ENCODE data around the gene PLEKHM3.

The PLEKHM3 gene

DNA sequence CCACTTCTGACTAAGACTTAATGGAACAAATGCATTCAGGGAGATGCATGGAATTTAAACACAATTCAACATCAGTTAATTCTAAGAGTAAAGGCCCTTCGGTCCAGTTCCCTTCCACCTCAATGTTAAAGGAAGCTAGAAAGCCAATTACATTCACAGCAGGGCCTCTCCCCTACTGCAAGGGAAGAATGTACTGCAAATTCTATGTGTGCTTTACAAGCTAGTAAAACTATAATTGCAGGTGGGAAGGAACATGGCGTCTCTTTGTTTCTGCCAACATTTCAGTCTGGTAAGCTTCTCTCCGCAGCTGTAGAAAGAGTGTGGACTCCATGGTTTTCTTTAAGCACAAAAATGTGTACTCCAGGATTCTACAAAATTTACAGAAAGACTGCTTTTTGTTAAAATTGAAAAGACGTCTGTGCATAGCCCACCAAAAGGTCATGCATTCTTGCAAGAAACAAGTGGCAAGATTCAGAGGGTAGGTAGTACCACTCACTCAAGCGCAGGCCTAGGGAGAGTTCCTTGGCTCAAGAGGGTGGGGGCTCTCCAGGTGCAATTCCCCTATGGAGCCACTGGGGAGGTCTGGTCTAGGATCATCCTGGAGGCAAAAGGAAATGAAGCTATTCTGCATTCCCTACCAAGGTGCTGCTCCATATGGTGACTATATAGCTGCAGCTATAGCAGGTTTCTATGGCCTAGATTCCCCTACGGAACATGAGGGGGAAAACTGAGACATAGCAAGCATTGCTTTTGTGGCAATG, 128.6 kb downstream of the PLEKHM3 start:
- H3K36me3 ChIP-seq (replicated peaks), result no peaks in the 10 kb centered on the region
- TF ChIP-seq, protein P1, sequence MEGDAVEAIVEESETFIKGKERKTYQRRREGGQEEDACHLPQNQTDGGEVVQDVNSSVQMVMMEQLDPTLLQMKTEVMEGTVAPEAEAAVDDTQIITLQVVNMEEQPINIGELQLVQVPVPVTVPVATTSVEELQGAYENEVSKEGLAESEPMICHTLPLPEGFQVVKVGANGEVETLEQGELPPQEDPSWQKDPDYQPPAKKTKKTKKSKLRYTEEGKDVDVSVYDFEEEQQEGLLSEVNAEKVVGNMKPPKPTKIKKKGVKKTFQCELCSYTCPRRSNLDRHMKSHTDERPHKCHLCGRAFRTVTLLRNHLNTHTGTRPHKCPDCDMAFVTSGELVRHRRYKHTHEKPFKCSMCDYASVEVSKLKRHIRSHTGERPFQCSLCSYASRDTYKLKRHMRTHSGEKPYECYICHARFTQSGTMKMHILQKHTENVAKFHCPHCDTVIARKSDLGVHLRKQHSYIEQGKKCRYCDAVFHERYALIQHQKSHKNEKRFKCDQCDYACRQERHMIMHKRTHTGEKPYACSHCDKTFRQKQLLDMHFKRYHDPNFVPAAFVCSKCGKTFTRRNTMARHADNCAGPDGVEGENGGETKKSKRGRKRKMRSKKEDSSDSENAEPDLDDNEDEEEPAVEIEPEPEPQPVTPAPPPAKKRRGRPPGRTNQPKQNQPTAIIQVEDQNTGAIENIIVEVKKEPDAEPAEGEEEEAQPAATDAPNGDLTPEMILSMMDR (IDR thresholded peaks at IDR 0.05; ENCODE audit: low read depth, low read length, missing control alignments), result peak; percentile 46
- in situ Hi-C loops (cut with HindIII; ENCODE audit: low pct_ligation_motif_present, low sequenced_read_pairs), result no loop called here
- no peak for DNase-seq
- H3K27ac ChIP-seq, result no peak overlapping the region
- no peak overlapping the region for H3K4me3 ChIP-seq (ENCODE audit: low read depth, low read length)
- no peaks in the 10 kb centered on the region for H3K27me3 ChIP-seq (replicated peaks)

DNA sequence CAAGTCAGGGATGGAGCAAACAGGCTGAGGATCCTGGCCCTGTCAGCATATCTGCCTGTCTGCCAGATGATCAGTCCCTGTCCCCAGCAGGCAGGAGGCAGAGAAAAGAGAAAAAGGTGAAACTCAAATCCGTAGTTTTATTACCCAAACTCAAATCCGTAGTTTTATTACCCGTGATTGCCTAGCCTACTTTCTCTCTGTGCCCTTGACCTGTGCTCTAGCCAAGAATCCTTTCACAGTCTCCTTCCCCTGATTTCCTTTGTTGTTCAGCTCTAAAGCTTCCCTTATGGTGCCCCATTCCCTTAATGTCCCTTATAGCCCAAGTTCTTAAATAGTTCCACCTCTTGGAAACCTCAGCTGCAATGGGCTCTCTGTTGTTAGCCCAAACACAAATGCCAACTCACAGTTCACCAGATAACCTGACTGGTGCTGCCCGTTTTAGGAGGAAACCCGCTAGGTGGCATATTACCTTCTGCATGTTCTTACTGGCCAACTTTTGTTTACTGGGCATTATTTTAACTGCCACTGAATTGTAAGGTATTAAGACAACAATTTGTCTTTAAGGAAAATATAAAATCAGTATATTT, 130.0 kb downstream of the PLEKHM3 start:
- in situ Hi-C loops (cut with HindIII; ENCODE audit: low pct_ligation_motif_present, low sequenced_read_pairs), result no loop called here
- H3K27ac ChIP-seq, result no peak overlapping the region
- H3K4me3 ChIP-seq (ENCODE audit: low read depth, low read length), result no peak overlapping the region
- DNase-seq, result no peak
- H3K36me3 ChIP-seq (replicated peaks), result no peaks in the 10 kb centered on the region
- no peaks in the 10 kb centered on the region for H3K27me3 ChIP-seq (replicated peaks)
- TF ChIP-seq, protein P1 (IDR thresholded peaks at IDR 0.05; ENCODE audit: low read depth, low read length, missing control alignments), result no peak

DNA sequence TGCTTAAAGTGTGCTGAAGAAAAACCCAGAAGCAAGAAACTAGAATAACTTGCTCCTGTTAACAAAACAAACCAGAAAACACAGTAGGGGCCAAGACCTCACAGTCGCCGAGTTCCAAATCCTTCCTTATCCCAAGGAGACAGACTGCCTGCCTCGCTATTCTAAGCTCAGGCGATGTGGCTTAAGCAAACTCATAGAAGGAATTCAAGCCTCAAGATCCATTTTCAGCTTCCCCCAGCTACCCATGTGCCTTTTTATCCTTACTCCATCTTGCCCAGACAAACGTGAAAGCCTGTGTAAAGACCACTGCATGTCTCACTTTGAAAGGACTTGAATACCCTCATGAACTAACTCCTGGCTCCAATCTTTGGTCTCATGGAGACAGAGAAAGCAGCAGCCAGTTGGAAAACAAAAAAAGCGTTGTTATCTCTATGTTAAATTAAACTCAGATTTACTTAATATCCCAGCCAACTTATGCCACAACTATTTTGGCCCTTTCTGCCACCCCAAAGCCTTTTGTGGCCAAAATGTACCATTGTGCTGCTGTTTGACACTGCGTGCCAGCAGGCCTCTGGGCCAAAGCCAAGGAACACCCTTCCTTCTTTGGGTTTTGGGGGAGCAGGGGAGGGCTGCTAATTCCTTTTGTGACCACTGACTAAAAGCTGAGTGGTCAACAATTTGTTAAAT, 132.5 kb downstream of the PLEKHM3 start:
- DNase-seq, result no peak
- Histone ChIP-seq H3K27ac (no peak overlapping the region), H3K27me3 (replicated peaks) (no peaks in the 10 kb centered on the region), H3K4me3 (ENCODE audit: low read depth, low read length) (no peak overlapping the region), H3K36me3 (replicated peaks) (no peaks in the 10 kb centered on the region)
- in situ Hi-C loops (cut with HindIII; ENCODE audit: low pct_ligation_motif_present, low sequenced_read_pairs), result no loop called here
- TF ChIP-seq, protein P1 (IDR thresholded peaks at IDR 0.05; ENCODE audit: low read depth, low read length, missing control alignments), result no peak

DNA sequence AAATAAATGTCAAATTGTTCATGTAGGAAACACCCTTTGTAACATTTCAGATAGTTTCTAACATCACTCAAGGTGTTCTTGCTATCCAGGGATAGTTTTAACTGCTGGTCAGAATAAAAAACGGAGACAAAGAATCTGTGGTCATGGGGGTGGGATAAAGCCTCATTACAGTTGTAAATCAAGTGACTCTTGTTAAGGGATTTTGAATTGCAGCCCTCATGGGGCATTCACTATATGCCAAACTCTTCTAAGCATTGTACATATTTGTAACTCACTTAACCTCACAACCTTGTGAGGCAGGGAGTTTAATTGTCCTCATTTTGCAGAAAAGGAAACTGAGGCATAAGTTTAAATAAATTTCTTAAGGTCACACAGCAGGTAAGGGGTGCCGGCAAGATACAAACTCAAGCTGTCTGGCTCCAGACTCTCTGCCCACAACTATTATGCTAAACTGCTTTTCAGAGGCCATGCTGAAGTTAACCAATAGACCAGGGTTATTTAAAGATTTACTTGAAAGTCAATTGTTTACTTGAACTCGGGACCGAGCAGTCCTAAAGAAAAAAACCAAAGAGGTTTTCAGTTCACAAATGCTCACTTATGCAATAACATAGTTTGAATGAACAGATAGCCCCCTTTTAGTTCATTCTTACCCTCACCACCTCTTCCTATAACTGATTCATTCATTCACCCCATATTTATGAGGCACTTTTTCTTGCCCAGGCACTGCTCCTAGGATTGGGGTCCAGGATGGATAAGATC, 134.1 kb downstream of the PLEKHM3 start:
- Histone ChIP-seq H3K4me3 (ENCODE audit: low read depth, low read length) (no peak overlapping the region), H3K36me3 (replicated peaks) (no peaks in the 10 kb centered on the region), H3K27ac (no peak overlapping the region), H3K27me3 (replicated peaks) (no peaks in the 10 kb centered on the region)
- DNase-seq, result no peak
- TF ChIP-seq, protein P1 (IDR thresholded peaks at IDR 0.05; ENCODE audit: low read depth, low read length, missing control alignments), result no peak
- in situ Hi-C loops (cut with HindIII; ENCODE audit: low pct_ligation_motif_present, low sequenced_read_pairs), result no loop called here

DNA sequence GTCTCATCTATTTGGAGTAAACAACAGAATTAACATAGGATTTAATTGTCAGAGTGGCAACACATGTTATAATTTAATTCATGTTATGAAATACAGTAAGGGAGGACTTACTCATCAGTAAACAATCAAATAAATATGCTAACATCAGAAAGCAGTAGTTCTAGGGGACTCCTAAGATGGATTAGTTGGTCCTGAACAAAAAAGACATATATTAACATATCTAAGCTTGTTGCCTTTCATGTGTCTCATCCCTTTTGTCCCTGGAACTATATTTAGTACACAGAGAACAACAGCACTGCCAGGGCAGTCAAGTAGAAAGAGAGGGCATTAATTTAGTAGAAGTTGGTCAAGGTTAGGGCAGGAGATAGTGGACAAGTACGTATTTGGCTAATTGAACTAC, 137.8 kb downstream of the PLEKHM3 start:
- in situ Hi-C loops (cut with HindIII; ENCODE audit: low pct_ligation_motif_present, low sequenced_read_pairs), result no loop called here
- Histone ChIP-seq H3K36me3 (replicated peaks) (no peaks in the 10 kb centered on the region), H3K27ac (no peak overlapping the region), H3K27me3 (replicated peaks) (no peaks in the 10 kb centered on the region), H3K4me3 (ENCODE audit: low read depth, low read length) (no peak overlapping the region)
- DNase-seq, result no peak
- TF ChIP-seq, protein P1 (IDR thresholded peaks at IDR 0.05; ENCODE audit: low read depth, low read length, missing control alignments), result no peak

Data from brain microvascular endothelial cell (primary cell).